Ishikawa (cell line): ENCODE results near the gene SPACA1.

Experiments used
- CEBPB ChIP-seq: IDR thresholded peaks from 2 replicates; pipeline ENCODE4 v1.6.1; 2012
- CREB1 ChIP-seq: IDR thresholded peaks from 2 replicates; pipeline ENCODE4 v1.6.1; 2012; ENCODE audit warnings: low read depth
- EGR1 ChIP-seq: IDR thresholded peaks from 2 replicates; pipeline ENCODE4 v1.6.1; 2012
- EP300 ChIP-seq: IDR thresholded peaks from 2 replicates; pipeline ENCODE4 v1.6.1; 2012; ENCODE audit warnings: borderline replicate concordance
- FOXM1 ChIP-seq: IDR thresholded peaks from 2 replicates; pipeline ENCODE4 v1.6.1; 2012; ENCODE audit warnings: low read depth, borderline replicate concordance
- NFIC ChIP-seq: IDR thresholded peaks from 2 replicates; pipeline ENCODE4 v1.6.1; 2012
- RAD21 ChIP-seq: IDR thresholded peaks from 2 replicates; pipeline ENCODE4 v1.6.1; 2012; ENCODE audit warnings: low read depth
- TAF1 ChIP-seq: IDR thresholded peaks from 2 replicates; pipeline ENCODE4 v1.6.1; 2012; ENCODE audit warnings: low read depth, mild to moderate bottlenecking
- TCF12 ChIP-seq: IDR thresholded peaks from 2 replicates; pipeline ENCODE4 v1.6.1; 2012; ENCODE audit warnings: low read depth
- TEAD4 ChIP-seq: IDR thresholded peaks from 2 replicates; pipeline ENCODE4 v1.6.1; 2012
- YY1 ChIP-seq: IDR thresholded peaks from 2 replicates; pipeline ENCODE4 v1.6.1; 2012; ENCODE audit warnings: low read depth
- ZBTB7A ChIP-seq: IDR thresholded peaks from 2 replicates; pipeline ENCODE4 v1.6.1; 2012; ENCODE audit warnings: low read depth
- TF ChIP-seq, protein P1 (sequence below): IDR thresholded peaks from 2 replicates; pipeline ENCODE4 v1.6.1; 2012
- TF ChIP-seq, protein P2 (sequence below): IDR thresholded peaks from 2 replicates; pipeline ENCODE4 v1.6.1; 2012
- TF ChIP-seq, protein P3 (sequence below): IDR thresholded peaks from 2 replicates; pipeline ENCODE4 v1.6.1; 2012; ENCODE audit warnings: low read depth, mild to moderate bottlenecking

Gene SPACA1

DNA sequence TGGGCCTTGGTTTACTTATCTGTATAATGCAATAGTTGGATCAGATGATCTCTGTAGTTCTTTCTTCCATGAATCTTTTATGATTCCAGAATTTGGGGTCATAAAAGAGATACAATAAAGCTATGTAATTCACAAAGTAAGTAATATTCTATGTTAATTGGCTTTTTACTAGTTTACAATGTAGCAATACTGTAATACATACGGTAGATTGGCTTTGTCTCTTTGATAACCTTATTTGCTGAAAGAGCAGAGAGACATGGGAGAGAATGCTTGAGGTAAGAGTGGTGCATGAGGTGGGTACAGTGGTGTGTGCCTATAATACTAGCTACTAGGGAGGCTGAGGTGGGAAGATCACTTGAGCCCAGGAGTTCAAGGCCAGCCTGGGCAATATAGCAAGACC lies 14.7 kb downstream of the SPACA1 start:
- TF ChIP-seq CREB1, result no peak
- no peak for TF ChIP-seq RAD21
- TF ChIP-seq EP300, result no peak
- no peak for TF ChIP-seq EGR1
- TF ChIP-seq, protein P1, sequence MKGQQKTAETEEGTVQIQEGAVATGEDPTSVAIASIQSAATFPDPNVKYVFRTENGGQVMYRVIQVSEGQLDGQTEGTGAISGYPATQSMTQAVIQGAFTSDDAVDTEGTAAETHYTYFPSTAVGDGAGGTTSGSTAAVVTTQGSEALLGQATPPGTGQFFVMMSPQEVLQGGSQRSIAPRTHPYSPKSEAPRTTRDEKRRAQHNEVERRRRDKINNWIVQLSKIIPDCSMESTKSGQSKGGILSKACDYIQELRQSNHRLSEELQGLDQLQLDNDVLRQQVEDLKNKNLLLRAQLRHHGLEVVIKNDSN, result no peak
- TF ChIP-seq CEBPB, result no peak
- TF ChIP-seq TAF1, result no peak
- no peak for TF ChIP-seq TEAD4
- TF ChIP-seq FOXM1, result no peak
- no peak for TF ChIP-seq ZBTB7A
- TF ChIP-seq, protein P2, sequence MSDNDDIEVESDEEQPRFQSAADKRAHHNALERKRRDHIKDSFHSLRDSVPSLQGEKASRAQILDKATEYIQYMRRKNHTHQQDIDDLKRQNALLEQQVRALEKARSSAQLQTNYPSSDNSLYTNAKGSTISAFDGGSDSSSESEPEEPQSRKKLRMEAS, result no peak
- no peak for TF ChIP-seq NFIC
- TF ChIP-seq, protein P3, sequence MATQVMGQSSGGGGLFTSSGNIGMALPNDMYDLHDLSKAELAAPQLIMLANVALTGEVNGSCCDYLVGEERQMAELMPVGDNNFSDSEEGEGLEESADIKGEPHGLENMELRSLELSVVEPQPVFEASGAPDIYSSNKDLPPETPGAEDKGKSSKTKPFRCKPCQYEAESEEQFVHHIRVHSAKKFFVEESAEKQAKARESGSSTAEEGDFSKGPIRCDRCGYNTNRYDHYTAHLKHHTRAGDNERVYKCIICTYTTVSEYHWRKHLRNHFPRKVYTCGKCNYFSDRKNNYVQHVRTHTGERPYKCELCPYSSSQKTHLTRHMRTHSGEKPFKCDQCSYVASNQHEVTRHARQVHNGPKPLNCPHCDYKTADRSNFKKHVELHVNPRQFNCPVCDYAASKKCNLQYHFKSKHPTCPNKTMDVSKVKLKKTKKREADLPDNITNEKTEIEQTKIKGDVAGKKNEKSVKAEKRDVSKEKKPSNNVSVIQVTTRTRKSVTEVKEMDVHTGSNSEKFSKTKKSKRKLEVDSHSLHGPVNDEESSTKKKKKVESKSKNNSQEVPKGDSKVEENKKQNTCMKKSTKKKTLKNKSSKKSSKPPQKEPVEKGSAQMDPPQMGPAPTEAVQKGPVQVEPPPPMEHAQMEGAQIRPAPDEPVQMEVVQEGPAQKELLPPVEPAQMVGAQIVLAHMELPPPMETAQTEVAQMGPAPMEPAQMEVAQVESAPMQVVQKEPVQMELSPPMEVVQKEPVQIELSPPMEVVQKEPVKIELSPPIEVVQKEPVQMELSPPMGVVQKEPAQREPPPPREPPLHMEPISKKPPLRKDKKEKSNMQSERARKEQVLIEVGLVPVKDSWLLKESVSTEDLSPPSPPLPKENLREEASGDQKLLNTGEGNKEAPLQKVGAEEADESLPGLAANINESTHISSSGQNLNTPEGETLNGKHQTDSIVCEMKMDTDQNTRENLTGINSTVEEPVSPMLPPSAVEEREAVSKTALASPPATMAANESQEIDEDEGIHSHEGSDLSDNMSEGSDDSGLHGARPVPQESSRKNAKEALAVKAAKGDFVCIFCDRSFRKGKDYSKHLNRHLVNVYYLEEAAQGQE, result no peak
- no peak for TF ChIP-seq TCF12
- no peak for TF ChIP-seq YY1

DNA sequence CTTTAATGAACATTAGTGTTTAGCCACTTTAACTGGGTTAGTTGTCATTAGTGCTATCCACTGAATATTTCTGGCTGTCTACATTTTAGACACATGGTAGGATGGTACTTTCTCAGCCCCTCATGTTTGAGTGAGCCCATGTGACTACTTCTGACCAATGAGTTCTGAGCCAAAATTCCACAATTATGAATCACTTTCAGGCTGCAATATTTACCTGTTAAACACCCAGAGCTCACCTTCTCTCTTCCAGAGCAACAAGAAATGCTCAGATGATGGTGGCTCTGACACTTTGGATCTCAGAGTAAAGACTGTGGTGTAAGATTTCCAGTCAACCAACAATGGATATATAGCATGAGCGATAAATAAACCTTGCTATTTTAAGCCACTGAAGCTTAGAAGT lies 24.8 kb downstream of the SPACA1 start:
- TF ChIP-seq TAF1, result no peak
- TF ChIP-seq, protein P1, result peak; percentile 10; the same call in 1 of the 2 replicates

DNA sequence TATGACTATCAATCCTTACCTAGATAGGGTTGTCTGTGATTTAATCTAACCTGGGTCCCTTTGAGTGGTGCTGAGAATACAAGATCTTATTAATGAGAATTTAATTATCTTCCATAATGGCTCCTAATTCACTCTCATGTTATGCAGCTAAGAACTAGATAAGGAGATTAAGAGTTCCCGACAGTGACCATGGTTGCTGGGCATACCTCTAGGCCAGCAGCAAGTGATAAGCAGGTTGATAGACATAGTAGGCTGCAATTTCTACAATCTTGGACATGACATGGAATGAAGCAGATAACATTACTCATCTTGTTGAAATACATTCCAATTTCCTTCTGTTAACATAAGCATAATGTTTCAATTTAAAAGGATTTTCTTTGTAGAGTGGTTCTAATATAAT lies 27.1 kb downstream of the SPACA1 start:
- no peak for TF ChIP-seq TCF12
- no peak for TF ChIP-seq CEBPB
- TF ChIP-seq, protein P3, result no peak
- no peak for TF ChIP-seq FOXM1
- TF ChIP-seq, protein P1, result no peak
- TF ChIP-seq YY1, result no peak
- no peak for TF ChIP-seq TAF1
- TF ChIP-seq NFIC, result no peak
- no peak for TF ChIP-seq TEAD4
- TF ChIP-seq ZBTB7A, result no peak
- no peak for TF ChIP-seq RAD21
- no peak for TF ChIP-seq EP300
- TF ChIP-seq, protein P2, result no peak
- TF ChIP-seq EGR1, result no peak
- TF ChIP-seq CREB1, result no peak

DNA sequence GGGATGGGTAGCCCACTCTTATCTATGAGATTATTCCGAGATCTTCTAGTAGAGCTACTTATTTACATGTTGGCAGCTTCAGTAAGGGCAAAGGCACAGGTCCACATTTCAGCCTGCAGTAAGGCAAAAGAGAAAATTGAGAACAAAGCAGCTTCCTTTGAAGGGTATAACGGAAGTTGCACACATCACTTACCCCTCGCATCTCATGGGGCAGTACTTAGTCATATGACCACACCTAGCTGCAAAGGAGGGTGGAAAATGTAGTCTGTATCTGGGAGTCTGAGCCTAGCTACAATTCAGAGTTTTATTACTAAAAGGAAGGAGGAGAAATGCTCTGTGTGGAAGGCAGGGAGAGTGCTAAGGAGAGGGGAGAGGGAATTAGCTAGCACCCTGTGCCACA lies 29.7 kb downstream of the SPACA1 start:
- TF ChIP-seq YY1 (no peak), TAF1 (no peak), RAD21 (no peak), NFIC (no peak), CREB1 (no peak), ZBTB7A (no peak), TEAD4 (no peak), EGR1 (no peak)
- TF ChIP-seq, protein P2, result no peak

DNA sequence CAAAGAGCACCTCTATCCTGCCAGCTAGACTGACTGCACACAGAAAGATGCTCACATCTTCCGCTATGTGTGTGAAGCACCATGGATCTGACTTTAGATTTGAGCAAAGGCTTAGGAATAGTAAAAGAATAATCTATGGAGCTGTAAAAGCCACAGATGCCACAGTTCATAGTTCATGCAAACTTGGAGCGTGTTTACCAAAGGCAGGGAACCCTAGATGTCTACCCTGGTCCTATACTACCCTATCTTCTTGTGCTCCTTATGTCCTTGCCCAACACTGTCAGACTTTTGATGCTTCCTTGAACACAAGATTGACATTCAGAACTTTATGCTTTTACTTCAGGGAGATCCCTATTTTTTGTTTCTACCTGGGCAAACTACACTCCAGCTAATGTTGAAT lies 39.2 kb downstream of the SPACA1 start:
- TF ChIP-seq, protein P1, result no peak
- TF ChIP-seq TAF1, result no peak
- no peak for TF ChIP-seq EP300
- TF ChIP-seq, protein P3, result no peak
- no peak for TF ChIP-seq ZBTB7A
- TF ChIP-seq, protein P2, result no peak
- no peak for TF ChIP-seq EGR1
- no peak for TF ChIP-seq TCF12
- TF ChIP-seq FOXM1, result no peak
- TF ChIP-seq RAD21, result no peak
- no peak for TF ChIP-seq TEAD4
- TF ChIP-seq CEBPB, result no peak
- no peak for TF ChIP-seq CREB1
- TF ChIP-seq YY1, result no peak
- no peak for TF ChIP-seq NFIC
